Hair follicle dermal papilla cell (primary cell): ENCODE measurements around the gene ANKRD27. TPM values are rescaled to one million over a fixed set of nuclear protein-coding genes. Genes with fewer than 3 reads are reported as not detected.

Source experiments
- small RNA-seq: library from RNA; depleted of rRNA; stranded (forward); fragments of <200 nt; gene quantifications from one replicate; pipeline ENCODE3, GENCODE V24; 2012
- total RNA-seq: library from RNA; depleted of rRNA; stranded (reverse); fragments of >200 nt; gene quantifications from 2 replicates; pipeline ENCODE4 v1.2.3, GENCODE V29; 2012

Gene ANKRD27
- total RNA-seq = 44.3 and 48.2 TPM in 2 replicates

DNA sequence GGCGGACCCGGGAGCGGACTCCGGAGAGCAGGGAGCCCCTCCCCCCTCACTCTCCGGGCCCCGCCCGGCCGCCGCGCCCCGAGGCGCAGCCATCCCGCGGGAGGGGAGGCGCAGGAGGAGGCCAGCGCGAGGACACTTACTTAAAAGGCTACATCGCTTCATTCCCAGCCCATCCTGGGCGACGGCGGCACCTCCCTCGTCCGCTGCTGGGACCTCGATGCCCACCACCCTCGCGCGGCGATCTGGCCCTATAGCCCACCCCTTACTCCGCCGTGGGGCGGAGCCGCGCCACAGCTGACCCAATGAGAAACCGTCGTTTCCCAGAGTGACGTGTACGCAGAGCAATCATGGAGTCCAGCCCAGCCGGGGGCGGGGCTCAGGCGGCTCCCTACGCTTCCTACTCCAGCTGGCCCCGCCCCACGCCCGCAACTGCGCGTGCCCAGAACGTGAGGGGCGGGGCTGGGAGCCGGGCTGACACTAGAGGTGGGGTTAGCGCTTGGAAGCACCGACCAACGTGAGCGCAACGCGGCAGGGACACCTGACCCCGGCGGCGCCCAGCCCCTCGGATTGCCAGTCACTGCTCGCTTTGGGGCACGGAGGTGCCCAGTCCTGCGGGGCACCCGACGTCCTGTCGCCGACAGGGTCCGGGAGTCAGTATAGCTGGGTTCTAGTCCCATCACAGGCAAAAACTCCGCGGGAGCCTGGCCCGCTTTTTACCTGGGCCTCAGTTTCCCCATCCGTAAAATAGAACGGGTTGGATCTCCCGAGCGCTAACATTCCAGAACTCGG, at the start of gene ANKRD27:
TSS of gene ANKRD27 (minus strand) at position 250 of the 789 bp plus-strand sequence. CDS start 16,165 bp downstream, outside the sequence.

DNA sequence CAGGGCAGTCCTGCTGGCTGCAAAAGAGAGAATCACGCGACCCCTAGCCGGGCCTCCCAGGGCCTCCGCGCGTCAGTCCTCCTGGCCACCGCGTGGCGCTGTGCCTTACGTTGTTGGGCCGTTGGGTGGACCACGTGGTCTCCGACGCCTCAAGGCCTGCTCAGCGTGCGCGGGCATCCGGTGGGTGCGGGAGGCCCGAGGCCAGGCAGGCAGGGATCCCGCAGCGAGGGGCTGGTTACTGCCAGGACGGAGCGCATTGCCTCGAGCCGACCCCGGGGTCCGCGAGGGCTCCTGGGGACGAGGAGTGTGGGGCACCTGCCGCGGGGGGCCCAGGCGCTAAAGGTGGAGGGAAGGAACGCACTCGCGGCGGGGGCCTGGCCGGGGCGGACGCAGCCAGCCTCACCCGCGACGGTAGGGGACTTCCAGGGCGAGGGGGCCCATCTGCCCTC, 44.7 kb upstream of the ANKRD27 start, which contains the start of gene TDRD12:
TSS of gene TDRD12 (plus strand) at position 157 of the 449 bp plus-strand sequence. CDS start 306 bp downstream, outside the sequence.

DNA sequence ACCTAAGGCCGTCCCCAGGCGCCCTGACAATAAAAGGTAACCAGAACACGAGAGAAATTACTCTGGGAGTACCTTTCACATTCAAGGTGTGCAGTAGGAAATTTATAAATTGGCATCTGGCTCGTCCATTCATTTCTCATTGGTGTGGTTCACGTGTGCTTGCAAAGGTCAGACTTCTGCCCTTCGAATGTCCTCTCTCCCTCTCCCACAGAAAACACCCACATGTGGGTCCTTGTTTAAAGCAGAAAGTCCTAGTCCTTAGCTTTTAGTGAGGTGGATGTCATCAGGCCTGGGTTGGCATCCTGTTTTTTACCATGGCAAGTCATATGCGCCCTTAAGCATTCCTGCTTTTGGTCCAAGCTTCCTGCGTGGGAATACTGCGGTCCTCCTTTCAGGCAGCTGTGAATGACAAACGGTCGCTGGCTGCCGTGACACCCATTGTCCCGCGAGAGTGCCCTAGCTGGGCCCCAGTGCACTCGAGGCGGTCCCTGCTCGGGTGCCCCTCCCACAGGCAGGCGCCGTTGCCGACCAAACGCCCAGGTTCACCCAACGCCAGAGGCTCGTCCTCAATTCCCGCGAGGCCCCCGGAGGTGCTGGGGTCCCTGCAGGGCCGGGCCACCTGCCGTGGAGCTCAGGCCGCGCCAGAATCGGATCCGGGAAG, 16.4 kb upstream of the ANKRD27 start, which contains the start of gene NUDT19:
TSS of gene NUDT19 (plus strand) at position 531 of the 661 bp plus-strand sequence. CDS start 140 bp downstream, outside the sequence.

DNA sequence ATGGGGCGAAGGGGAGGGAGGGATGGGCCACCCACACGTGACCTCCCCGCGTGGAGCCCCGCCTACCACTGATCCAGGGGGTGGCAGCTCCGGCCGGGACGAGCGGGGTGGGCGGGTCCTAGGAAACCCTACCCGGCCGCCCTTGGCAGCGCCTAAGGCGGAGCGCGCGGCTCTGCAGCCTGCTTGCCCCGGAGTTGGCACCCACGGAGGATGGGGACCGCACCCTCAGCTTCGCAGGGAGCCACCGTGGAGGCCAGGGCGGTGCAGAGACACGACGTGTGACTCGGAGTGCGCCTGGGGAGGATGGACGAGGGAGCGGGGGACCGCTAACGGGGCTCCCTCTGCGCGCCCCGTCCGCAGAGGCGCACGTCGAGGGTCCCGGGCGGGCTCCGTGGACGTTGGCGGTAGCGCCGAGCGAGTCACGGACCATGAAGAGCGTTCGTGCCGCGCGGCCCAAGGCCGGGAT, 773 bp upstream of the ANKRD27 start, which contains the start of gene RGS9BP:
TSS of gene RGS9BP (plus strand) at position 129 of the 466 bp plus-strand sequence. CDS start 416 bp downstream, outside the sequence.

DNA sequence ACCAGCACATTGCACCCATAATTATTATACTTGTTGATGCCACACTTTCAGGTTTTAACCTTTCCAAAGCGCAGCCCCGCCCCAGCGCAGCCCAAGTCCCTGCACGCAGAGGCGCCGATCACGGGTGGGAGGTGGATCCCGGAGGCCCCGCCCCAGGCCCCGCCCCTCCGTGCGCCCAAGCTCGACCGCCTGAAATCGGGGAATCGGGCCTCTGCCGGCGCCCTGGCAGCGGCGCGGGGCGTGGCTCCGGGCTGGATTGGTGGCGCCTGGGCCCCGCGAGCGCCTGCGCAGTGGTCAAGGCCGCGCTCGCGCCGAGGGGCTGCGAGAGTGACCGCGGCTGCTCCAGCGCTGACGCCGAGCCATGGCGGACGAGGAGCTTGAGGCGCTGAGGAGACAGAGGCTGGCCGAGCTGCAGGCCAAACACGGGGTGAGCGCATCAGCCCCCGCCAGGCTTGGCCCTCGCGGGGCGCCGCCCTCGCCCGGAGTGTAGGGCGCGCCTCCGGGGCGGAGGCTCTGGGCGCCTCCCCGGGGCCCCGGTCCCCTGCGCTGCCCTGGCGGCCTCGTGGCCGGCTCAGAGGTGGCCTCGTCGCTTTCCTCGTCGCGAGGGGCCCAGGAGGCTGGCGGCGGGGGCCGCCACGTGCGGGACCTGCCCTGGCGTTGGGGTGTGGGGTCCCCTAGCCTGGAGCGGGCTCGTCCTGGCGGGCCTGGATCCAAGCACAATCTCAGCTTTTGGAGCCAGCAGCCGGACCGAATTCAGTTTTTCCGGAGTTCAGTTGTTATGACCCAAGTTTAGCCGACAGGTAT, 93.9 kb downstream of the ANKRD27 start, which contains the start of gene PDCD5:
TSS of gene PDCD5 (plus strand) at position 290 of the 804 bp plus-strand sequence. CDS start at position 362, 72 bp downstream.

Small RNA genes within 50 kb of the gene (small RNA-seq; reads per million reads assigned to genes)
- gene RN7SL789P = not detected
- gene SNORA68B = not detected

Other genes with a start within 250 kb of the ANKRD27 start
- gene PDCD5, start 94.0 kb downstream of the ANKRD27 start, total RNA-seq = 32.0 and 47.7 TPM in 2 replicates
- gene RGS9BP, start 668 bp upstream of the ANKRD27 start, total RNA-seq = 0.36 and 0.81 TPM in 2 replicates
- gene NUDT19, start 16.6 kb upstream of the ANKRD27 start, total RNA-seq = 13.1 and 13.7 TPM in 2 replicates
- 0.24 and 0.81 TPM in 2 replicates for gene TDRD12, start 44.6 kb upstream of the ANKRD27 start, total RNA-seq
- 0.16 TPM in 1 of 2 replicates, not detected in the other for gene SLC7A9, start 194.6 kb upstream of the ANKRD27 start, total RNA-seq